ENCODE results near the gene GTSE1. TPM values are rescaled to one million over a fixed set of nuclear protein-coding genes. Genes with fewer than 3 reads are reported as not detected.

GTSE1 gene
- total RNA-seq, 3 donors from 2014 or later: 0.29 to 0.48 TPM; not detected in 1

DNA sequence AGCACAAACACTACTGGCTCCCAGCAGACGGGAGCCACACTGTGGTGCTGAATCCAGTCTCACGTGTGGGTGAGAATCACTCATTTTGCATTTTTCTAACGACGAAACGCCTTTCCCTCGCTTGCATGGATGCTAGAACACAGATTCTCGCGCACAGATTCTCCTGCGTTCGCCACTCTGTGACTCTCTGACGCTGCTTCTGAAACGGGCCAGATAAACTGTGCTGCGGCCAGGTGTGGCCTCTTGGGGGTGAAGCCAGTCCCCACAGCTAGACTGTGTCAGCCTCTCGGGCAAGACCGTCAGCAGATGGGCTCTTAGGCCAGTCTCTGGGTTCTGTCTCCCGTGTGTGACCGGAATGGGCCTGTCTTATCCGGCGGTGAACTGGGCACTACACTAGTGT lies 83.4 kb downstream of the GTSE1 start:
- no peaks in the 10 kb centered on the region for H3K4me1 ChIP-seq
- intact Hi-C loops (cut with DNase I; ENCODE audit: low total_unique reads): no loop called here
- H3K27ac ChIP-seq: no peak overlapping the region
- H3K27me3 ChIP-seq: no peaks in the 10 kb centered on the region
- no peak overlapping the region for H3K4me3 ChIP-seq
- H3K9me3 ChIP-seq: peaks cover 7% of the 10 kb centered on the region in 2 donors
- TF ChIP-seq POLR2AphosphoS5 (IDR thresholded peaks at IDR 0.05): no peak
- TF ChIP-seq POLR2A (IDR thresholded peaks at IDR 0.05): no peak
- TF ChIP-seq, protein P1, sequence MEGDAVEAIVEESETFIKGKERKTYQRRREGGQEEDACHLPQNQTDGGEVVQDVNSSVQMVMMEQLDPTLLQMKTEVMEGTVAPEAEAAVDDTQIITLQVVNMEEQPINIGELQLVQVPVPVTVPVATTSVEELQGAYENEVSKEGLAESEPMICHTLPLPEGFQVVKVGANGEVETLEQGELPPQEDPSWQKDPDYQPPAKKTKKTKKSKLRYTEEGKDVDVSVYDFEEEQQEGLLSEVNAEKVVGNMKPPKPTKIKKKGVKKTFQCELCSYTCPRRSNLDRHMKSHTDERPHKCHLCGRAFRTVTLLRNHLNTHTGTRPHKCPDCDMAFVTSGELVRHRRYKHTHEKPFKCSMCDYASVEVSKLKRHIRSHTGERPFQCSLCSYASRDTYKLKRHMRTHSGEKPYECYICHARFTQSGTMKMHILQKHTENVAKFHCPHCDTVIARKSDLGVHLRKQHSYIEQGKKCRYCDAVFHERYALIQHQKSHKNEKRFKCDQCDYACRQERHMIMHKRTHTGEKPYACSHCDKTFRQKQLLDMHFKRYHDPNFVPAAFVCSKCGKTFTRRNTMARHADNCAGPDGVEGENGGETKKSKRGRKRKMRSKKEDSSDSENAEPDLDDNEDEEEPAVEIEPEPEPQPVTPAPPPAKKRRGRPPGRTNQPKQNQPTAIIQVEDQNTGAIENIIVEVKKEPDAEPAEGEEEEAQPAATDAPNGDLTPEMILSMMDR (IDR thresholded peaks at IDR 0.05): no peak
- H3K36me3 ChIP-seq: no peaks in the 10 kb centered on the region
- DNase-seq (ENCODE audit: low spot score in 2 of 2): no peak

Other genes starting within 250 kb of the GTSE1 start
- gene PPARA, start 146.3 kb upstream of the GTSE1 start, total RNA-seq: 10 to 100 TPM; 15.2 to 31.0 (median 22.3) TPM
- gene CDPF1, start 46.6 kb upstream of the GTSE1 start, total RNA-seq: 10 to 100 TPM in 2 of 3 donors, 1 to 10 TPM in 1; 7.5 to 16.6 (median 13.3) TPM
- gene PKDREJ, start 33.5 kb upstream of the GTSE1 start, total RNA-seq: under 1 TPM in 1 of 3 donors, not detected in 2; 0.16 TPM
- gene TTC38, start 28.9 kb upstream of the GTSE1 start, total RNA-seq: 100 to 1,000 TPM in 1 of 3 donors, 10 to 100 TPM in 2; 55.6 to 115 (median 82.3) TPM
- 10 to 100 TPM; 25.4 to 40.6 (median 37.6) TPM for gene TRMU, start 38.8 kb downstream of the GTSE1 start, total RNA-seq
- 10 to 100 TPM in 2 of 3 donors, under 1 TPM in 1; 0.96 to 36.7 (median 21.2) TPM for gene CELSR1, start 240.8 kb downstream of the GTSE1 start, total RNA-seq